Ishikawa (cell line): ENCODE measurements around the gene LHPP.

ENCODE experiments used
- CEBPB ChIP-seq: IDR thresholded peaks from 2 replicates; pipeline ENCODE4 v1.6.1; 2012
- CREB1 ChIP-seq: IDR thresholded peaks from 2 replicates; pipeline ENCODE4 v1.6.1; 2012; ENCODE audit warnings: low read depth
- EGR1 ChIP-seq: IDR thresholded peaks from 2 replicates; pipeline ENCODE4 v1.6.1; 2012
- EP300 ChIP-seq: IDR thresholded peaks from 2 replicates; pipeline ENCODE4 v1.6.1; 2012; ENCODE audit warnings: borderline replicate concordance
- FOXM1 ChIP-seq: IDR thresholded peaks from 2 replicates; pipeline ENCODE4 v1.6.1; 2012; ENCODE audit warnings: low read depth, borderline replicate concordance
- MAX ChIP-seq: IDR thresholded peaks from 2 replicates; pipeline ENCODE4 v1.6.1; 2012
- NFIC ChIP-seq: IDR thresholded peaks from 2 replicates; pipeline ENCODE4 v1.6.1; 2012
- RAD21 ChIP-seq: IDR thresholded peaks from 2 replicates; pipeline ENCODE4 v1.6.1; 2012; ENCODE audit warnings: low read depth
- REST ChIP-seq: IDR thresholded peaks from 2 replicates; pipeline ENCODE4 v1.6.1; 2012; ENCODE audit warnings: low read depth, mild to moderate bottlenecking
- TAF1 ChIP-seq: IDR thresholded peaks from 2 replicates; pipeline ENCODE4 v1.6.1; 2012; ENCODE audit warnings: low read depth, mild to moderate bottlenecking
- TEAD4 ChIP-seq: IDR thresholded peaks from 2 replicates; pipeline ENCODE4 v1.6.1; 2012
- USF1 ChIP-seq: IDR thresholded peaks from 2 replicates; pipeline ENCODE4 v1.6.1; 2012
- YY1 ChIP-seq: IDR thresholded peaks from 2 replicates; pipeline ENCODE4 v1.6.1; 2012; ENCODE audit warnings: low read depth
- ZBTB7A ChIP-seq: IDR thresholded peaks from 2 replicates; pipeline ENCODE4 v1.6.1; 2012; ENCODE audit warnings: low read depth

GRCh38 chr10:124598773-124599587 lies 137.4 kb downstream of the LHPP start:
- TF ChIP-seq RAD21 = no peak
- no peak for TF ChIP-seq USF1
- TF ChIP-seq CREB1 = no peak
- no peak for TF ChIP-seq EP300
- TF ChIP-seq ZBTB7A = no peak
- no peak for TF ChIP-seq MAX
- no peak for TF ChIP-seq TAF1
- no peak for TF ChIP-seq TEAD4
- no peak for TF ChIP-seq EGR1
- no peak for TF ChIP-seq REST
- TF ChIP-seq YY1 = no peak
- TF ChIP-seq FOXM1 = no peak
- TF ChIP-seq CEBPB = no peak
- no peak for TF ChIP-seq NFIC
